BE2C (cell line): ENCODE results near the gene IGFN1.
"Not testable (repeated sequence)": the region's sequence is repeated elsewhere in the genome, so short reads cannot be mapped to it uniquely, and the experiment has no call there.

Source experiments
- DNase-seq: peaks from one replicate; pipeline ENCODE4 v3.0.0-alpha.2; 2020
- H3K27me3 ChIP-seq: fragments of 250-450 bp; sonication (Bioruptor Pico); 2 replicates; pipeline ENCODE4 v1.5.1; 2020; ENCODE audit warnings: mild to moderate bottlenecking
- H3K36me3 ChIP-seq: fragments of 250-450 bp; sonication (Bioruptor Pico); 2 replicates; pipeline ENCODE4 v1.5.1; 2020; ENCODE audit warnings: mild to moderate bottlenecking
- H3K4me1 ChIP-seq: fragments of 250-450 bp; sonication (Bioruptor Pico); 2 replicates; pipeline ENCODE4 v1.5.1; 2020
- H3K4me3 ChIP-seq: 2 replicates; pipeline ENCODE4 v1.5.1; 2011; ENCODE audit warnings: low read depth, low read length
- H3K9me3 ChIP-seq: fragments of 250-450 bp; sonication (Bioruptor Pico); 2 replicates; pipeline ENCODE4 v1.5.1; 2020
- TF ChIP-seq, protein P1 (sequence below): IDR thresholded peaks from 2 replicates; pipeline ENCODE4 v1.5.1; 2012; ENCODE audit warnings: mild to moderate bottlenecking, low read depth, low read length

The IGFN1 gene

GRCh38 chr1:201229095-201229494, 38.5 kb downstream of the IGFN1 start:
- Histone ChIP-seq H3K27me3 (no peaks in the 10 kb centered on the region), H3K9me3 (no peaks in the 10 kb centered on the region), H3K36me3 (no peaks in the 10 kb centered on the region), H3K4me3 (no peak overlapping the region), H3K4me1 (no peaks in the 10 kb centered on the region)
- TF ChIP-seq, protein P1, sequence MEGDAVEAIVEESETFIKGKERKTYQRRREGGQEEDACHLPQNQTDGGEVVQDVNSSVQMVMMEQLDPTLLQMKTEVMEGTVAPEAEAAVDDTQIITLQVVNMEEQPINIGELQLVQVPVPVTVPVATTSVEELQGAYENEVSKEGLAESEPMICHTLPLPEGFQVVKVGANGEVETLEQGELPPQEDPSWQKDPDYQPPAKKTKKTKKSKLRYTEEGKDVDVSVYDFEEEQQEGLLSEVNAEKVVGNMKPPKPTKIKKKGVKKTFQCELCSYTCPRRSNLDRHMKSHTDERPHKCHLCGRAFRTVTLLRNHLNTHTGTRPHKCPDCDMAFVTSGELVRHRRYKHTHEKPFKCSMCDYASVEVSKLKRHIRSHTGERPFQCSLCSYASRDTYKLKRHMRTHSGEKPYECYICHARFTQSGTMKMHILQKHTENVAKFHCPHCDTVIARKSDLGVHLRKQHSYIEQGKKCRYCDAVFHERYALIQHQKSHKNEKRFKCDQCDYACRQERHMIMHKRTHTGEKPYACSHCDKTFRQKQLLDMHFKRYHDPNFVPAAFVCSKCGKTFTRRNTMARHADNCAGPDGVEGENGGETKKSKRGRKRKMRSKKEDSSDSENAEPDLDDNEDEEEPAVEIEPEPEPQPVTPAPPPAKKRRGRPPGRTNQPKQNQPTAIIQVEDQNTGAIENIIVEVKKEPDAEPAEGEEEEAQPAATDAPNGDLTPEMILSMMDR = no peak
- DNase-seq = no peak

DNA sequence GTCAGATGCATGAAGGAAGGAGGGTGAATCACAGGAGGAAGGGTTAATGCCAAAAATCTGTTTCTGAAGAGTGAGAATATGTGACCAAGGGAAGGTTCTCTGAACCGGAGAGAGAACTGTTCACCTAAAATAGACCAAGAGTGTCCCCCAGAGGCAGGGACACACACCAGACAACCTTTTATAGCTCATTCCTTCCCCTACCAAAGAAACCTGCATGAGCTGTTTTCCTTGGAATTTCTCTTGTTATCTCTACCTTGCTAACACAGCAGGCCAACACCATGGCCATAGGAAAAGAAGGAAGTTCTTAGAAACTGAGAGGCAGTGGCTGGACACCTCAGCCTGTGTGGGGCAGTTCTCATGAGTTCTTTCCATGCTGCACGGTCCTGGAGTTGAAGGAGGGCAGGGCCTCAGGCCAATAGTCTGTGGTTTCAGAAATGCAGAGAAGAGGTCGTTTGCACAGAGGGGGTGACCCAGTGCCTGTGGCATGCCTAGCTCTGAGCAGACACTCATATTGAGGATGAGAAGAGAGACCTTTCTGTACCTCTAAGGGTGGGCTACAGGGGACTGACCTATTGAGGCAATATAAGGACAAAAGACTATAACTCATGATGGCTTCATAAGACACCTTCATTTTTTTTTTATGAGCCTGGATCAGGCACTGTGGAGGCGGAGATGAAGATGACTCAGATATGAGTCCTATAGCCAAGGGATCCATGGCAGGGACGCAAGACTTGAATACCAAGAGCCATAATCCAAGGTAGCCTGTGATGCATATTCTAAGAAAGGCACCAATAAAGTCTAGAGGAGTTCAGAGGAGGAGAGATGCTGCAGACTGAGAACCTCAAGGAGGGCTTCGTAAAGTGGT, 39.4 kb downstream of the IGFN1 start:
- DNase-seq = no peak

DNA sequence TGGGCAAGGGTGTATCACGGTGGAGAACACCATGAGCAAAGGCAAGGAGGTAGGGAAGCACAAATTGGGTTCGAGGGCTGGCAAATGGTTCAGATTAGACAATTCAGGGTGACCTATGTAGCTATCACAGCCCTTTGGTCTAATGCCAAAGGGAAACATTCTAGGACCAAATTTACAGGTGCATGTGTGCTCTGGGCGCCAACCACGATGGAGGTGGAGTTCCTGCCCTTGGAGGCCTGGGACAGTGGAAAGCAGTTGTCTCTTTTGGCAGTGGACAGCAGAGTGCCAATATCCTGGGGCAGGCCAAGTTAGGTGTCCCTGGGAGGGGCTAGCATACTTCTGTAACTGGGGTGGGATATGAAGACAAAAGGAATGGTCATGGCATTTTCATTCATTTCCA, 40.1 kb downstream of the IGFN1 start:
- H3K4me1 ChIP-seq = no peaks in the 10 kb centered on the region

More for the DNA sequence above, 39.4 kb downstream of the IGFN1 start:
- H3K4me1 ChIP-seq = no peaks in the 10 kb centered on the region
- H3K9me3 ChIP-seq = no peaks in the 10 kb centered on the region
- TF ChIP-seq, protein P1 = no peak
- no peaks in the 10 kb centered on the region for H3K36me3 ChIP-seq
- no peaks in the 10 kb centered on the region for H3K27me3 ChIP-seq
- H3K4me3 ChIP-seq = no peak overlapping the region

GRCh38 chr1:201239646-201240045, 49.0 kb downstream of the IGFN1 start:
- H3K4me3 ChIP-seq, H3K4me1 ChIP-seq, DNase-seq, H3K9me3 ChIP-seq, H3K27me3 ChIP-seq, H3K36me3 ChIP-seq: not testable (repeated sequence)

More for the DNA sequence above, 40.1 kb downstream of the IGFN1 start:
- TF ChIP-seq, protein P1 = no peak
- DNase-seq = no peak
- H3K36me3 ChIP-seq = no peaks in the 10 kb centered on the region
- H3K9me3 ChIP-seq = no peaks in the 10 kb centered on the region
- no peaks in the 10 kb centered on the region for H3K27me3 ChIP-seq
- H3K4me3 ChIP-seq = no peak overlapping the region

DNA sequence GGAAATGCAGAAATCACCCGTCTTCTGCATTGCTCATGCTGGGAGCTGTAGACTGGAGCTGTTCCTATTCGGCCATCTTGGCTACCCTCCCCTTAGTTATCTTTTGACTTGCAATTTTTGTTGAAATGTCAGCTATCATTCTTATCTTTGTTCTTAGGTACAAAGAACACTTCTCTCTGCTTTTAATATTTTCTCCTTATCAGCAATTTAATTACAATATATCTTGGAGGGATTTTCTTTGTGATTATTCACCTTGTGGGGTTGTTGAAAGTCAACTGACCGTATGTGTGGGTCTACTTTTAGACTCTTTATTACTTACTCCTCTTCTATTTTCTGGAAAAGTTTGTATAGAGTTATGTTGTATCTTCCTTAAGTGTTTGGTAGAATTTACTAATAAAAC, 49.5 kb downstream of the IGFN1 start:
- no peak for DNase-seq
- Histone ChIP-seq H3K4me3 (no peak overlapping the region), H3K36me3 (no peaks in the 10 kb centered on the region), H3K27me3 (no peaks in the 10 kb centered on the region; the same call in 1 of the 2 replicates), H3K9me3 (no peaks in the 10 kb centered on the region), H3K4me1 (peaks cover 11% of the 10 kb centered on the region)
- TF ChIP-seq, protein P1 = no peak

- TF ChIP-seq, protein P1 = no peak
- no peak for DNase-seq
- Histone ChIP-seq H3K4me3 (no peak overlapping the region), H3K36me3 (no peaks in the 10 kb centered on the region), H3K9me3 (no peaks in the 10 kb centered on the region), H3K4me1 (peaks cover 11% of the 10 kb centered on the region), H3K27me3 (no peaks in the 10 kb centered on the region; the same call in 1 of the 2 replicates)
Observed at GRCh38 chr1:201241736-201242135, 51.1 kb downstream of the IGFN1 start.
